A549 (cell line): ENCODE measurements around the gene IFT25. TPM values are rescaled to one million over a fixed set of nuclear protein-coding genes. Genes with fewer than 3 reads are reported as not detected.

Experiments used
- ATAC-seq, 2 experiments: fragments of 200-7000 bp in 1 of 2; fragments of >200 bp in 1 of 2; cut with Nextera tagmentation in 1 of 2; cut with Tn5 transposase in 1 of 2; 3 replicates each; pipeline versions ENCODE4 v1.8.0 to v1.9.1; 2018 to 2020; ENCODE audit warnings: mild to moderate bottlenecking in 1 of 2, moderate library complexity in 1 of 2
- CTCF ChIA-PET: fragments of 300-600 bp; sonication (Branson Sonifier 250); formaldehyde crosslinking; extraction: SDS; loops from one replicate; lab custom pipeline; 2021; ENCODE audit warnings: antibody characterized with exemption, inconsistent platforms; lab: Yijun Ruan, JAX
- POLR2A ChIA-PET: fragments of 350-600 bp; formaldehyde crosslinking; extraction: SDS; loops from one replicate; lab custom pipeline; 2021; ENCODE audit warnings: antibody characterized with exemption, inconsistent platforms; lab: Yijun Ruan, JAX
- DNase-seq, 2 experiments: peaks; one replicate each; pipeline versions ENCODE4 v3.0.0 to v3.0.0-alpha.2; 2011 to 2016; ENCODE audit warnings: low read depth in 1 of 2, low spot score in 1 of 2
- FAIRE-seq: peaks from 2 replicates; lab custom pipeline; 2011; peaks lifted over from hg19 to GRCh38; lab: Jason Lieb, UNC
- H3K27ac ChIP-seq, 2 experiments: fragments of >200 bp; sonication (Bioruptor Twin); formaldehyde crosslinking; 3 replicates each; pipeline ENCODE4 v1.5.1; 2016 to 2017
- H3K4me1 ChIP-seq: fragments of >200 bp; sonication (Bioruptor Twin); formaldehyde crosslinking; 3 replicates; pipeline ENCODE4 v1.6.1; 2016
- H3K4me2 ChIP-seq: fragments of >200 bp; sonication (Bioruptor Twin); formaldehyde crosslinking; 3 replicates; pipeline ENCODE4 v1.6.1; 2016
- H3K4me3 ChIP-seq: fragments of >200 bp; sonication (Bioruptor Twin); formaldehyde crosslinking; 3 replicates; pipeline ENCODE4 v1.5.1; 2016
- H3K9me3 ChIP-seq: fragments of >200 bp; sonication (Bioruptor Twin); formaldehyde crosslinking; 3 replicates; pipeline ENCODE4 v1.6.1; 2016
- BHLHE40 ChIP-seq: IDR thresholded peaks from 2 replicates; pipeline ENCODE4 v1.6.1; 2012; ENCODE audit warnings: low read depth, low read length, inconsistent platforms
- CHD4 ChIP-seq: fragments of 200-600 bp; sonication (generic); IDR thresholded peaks from 2 replicates; pipeline ENCODE4 v1.6.1; 2016; ENCODE audit warnings: antibody characterized with exemption, mild to moderate bottlenecking, borderline replicate concordance
- EHF ChIP-seq: fragments of 250-450 bp; sonication (Bioruptor Pico); IDR thresholded peaks from 2 replicates; pipeline ENCODE4 v1.5.0; 2020; ENCODE audit warnings: mild to moderate bottlenecking
- EHMT2 ChIP-seq: fragments of 200-600 bp; sonication (generic); IDR thresholded peaks from 2 replicates; pipeline ENCODE4 v1.6.1; 2016; ENCODE audit warnings: antibody characterized with exemption, low read depth, mild to moderate bottlenecking, moderate library complexity
- HOXA7 ChIP-seq: fragments of 250-450 bp; sonication (Bioruptor Pico); IDR thresholded peaks from 2 replicates; pipeline ENCODE4 v1.5.0; 2020; ENCODE audit warnings: mild to moderate bottlenecking, moderate library complexity
- HOXB13 ChIP-seq: fragments of 250-450 bp; sonication (Bioruptor Pico); IDR thresholded peaks from 2 replicates; pipeline ENCODE4 v1.5.0; 2020; ENCODE audit warnings: low read depth, mild to moderate bottlenecking, moderate library complexity
- KDM1A ChIP-seq: fragments of 200-600 bp; sonication (generic); IDR thresholded peaks from 2 replicates; pipeline ENCODE4 v1.6.1; 2016; ENCODE audit warnings: low read depth, mild to moderate bottlenecking
- NPAS2 ChIP-seq: fragments of 250-450 bp; sonication (Bioruptor Pico); IDR thresholded peaks from 2 replicates; pipeline ENCODE4 v1.8.0; 2022; ENCODE audit warnings: mild to moderate bottlenecking, moderate library complexity, borderline replicate concordance
- NR3C1 ChIP-seq: fragments of >200 bp; sonication (Bioruptor Twin); formaldehyde crosslinking; IDR thresholded peaks from 3 replicates; pipeline ENCODE4 v1.6.1; 2017
- POLR2AphosphoS2 ChIP-seq: conservative IDR thresholded peaks from 2 replicates; pipeline ENCODE4 v1.6.1; 2012; ENCODE audit warnings: low read length, improper control_type of control experiment, inconsistent platforms
- RARB ChIP-seq: fragments of 250-450 bp; sonication (Bioruptor Pico); IDR thresholded peaks from 2 replicates; pipeline ENCODE4 v1.8.0; 2021; ENCODE audit warnings: mild to moderate bottlenecking, moderate library complexity
- RFX5 ChIP-seq: fragments of 450-650 bp; IDR thresholded peaks from 2 replicates; pipeline ENCODE4 v1.7.1; 2014; ENCODE audit warnings: antibody characterized with exemption, mild to moderate bottlenecking, moderate library complexity
- RNF2 ChIP-seq: fragments of 200-600 bp; sonication (generic); IDR thresholded peaks from 2 replicates; pipeline ENCODE4 v1.6.1; 2016; ENCODE audit warnings: low read depth, mild to moderate bottlenecking, antibody characterized with exemption, moderate library complexity, borderline replicate concordance
- SMC3 ChIP-seq: fragments of >200 bp; sonication (Bioruptor Twin); formaldehyde crosslinking; IDR thresholded peaks from 3 replicates; pipeline ENCODE4 v1.6.1; 2018; ENCODE audit warnings: inconsistent platforms
- TFCP2L1 ChIP-seq: fragments of 250-450 bp; sonication (Bioruptor Pico); IDR thresholded peaks from 2 replicates; pipeline ENCODE4 v1.5.0; 2021; ENCODE audit warnings: mild to moderate bottlenecking
- ZFP36 ChIP-seq: fragments of 450-650 bp; IDR thresholded peaks from 2 replicates; pipeline ENCODE4 v1.6.1; 2014; ENCODE audit warnings: borderline replicate concordance; ENCODE audit not compliant: partially characterized antibody
- WGBS: methylation state at CpG from one replicate; pipeline ENCODE4 v1.1.6; 2017; ENCODE audit errors: missing lambda C conversion rate; 5-methylcytosine and 5-hydroxymethylcytosine counted together
- polyA plus RNA-seq, 4 experiments: library from polyadenylated mRNA; depleted of rRNA in 3 of 4; stranded (reverse); fragments of >200 nt; fragmentation: RNase III in 1 of 4; extraction: RNeasy Plus Mini Kit Qiagen cat#74134 plus additional on column Dnase treatment in 1 of 4; gene quantifications; 2 replicates in 3 of 4; 3 replicates in 1 of 4; pipeline ENCODE4 v1.2.3, GENCODE V29; 2011 to 2017
- TF ChIP-seq, protein P1 (sequence below): fragments of 450-650 bp; IDR thresholded peaks from 2 replicates; pipeline ENCODE4 v1.6.1; 2014; ENCODE audit warnings: antibody characterized with exemption
- TF ChIP-seq, protein P2 (sequence below): fragments of >200 bp; sonication (Bioruptor Twin); formaldehyde crosslinking; IDR thresholded peaks from 2 replicates; pipeline ENCODE4 v1.6.1; 2016
- TF ChIP-seq, protein P3 (sequence below): fragments of 200-600 bp; sonication (generic); IDR thresholded peaks from 2 replicates; pipeline ENCODE4 v1.6.1; 2016; ENCODE audit warnings: antibody characterized with exemption, mild to moderate bottlenecking, moderate library complexity

Gene IFT25
- polyA plus RNA-seq, 2 of the 4 experiments (the other 2 are of a cell fraction), result 39.0 to 49.4 TPM

DNA sequence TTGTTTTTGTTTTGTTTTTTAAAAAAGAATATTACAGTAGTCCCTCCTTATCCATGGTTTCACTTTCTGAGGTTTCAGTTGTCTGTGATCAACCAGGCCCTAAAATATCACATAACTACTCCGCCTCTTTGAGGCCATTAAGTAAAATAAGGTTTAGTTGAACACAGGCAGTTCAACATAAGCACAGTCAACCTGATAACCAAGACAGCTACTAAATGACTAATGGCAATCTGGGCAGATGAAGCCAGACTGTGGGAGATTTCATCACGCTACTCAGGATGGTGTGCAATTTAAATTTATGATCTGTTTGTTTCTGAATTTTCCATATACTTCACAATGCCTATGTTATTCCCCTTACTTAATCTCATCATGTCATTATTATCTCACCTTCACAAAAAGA lies 42.4 kb upstream of the IFT25 start:
- ChIA-PET POLR2A (no interaction called here), CTCF (no interaction called here)
- DNase-seq (no peak), FAIRE-seq (no peak), ATAC-seq (no peak)
- Histone ChIP-seq H3K4me1 (no peaks in the 10 kb centered on the region), H3K27ac (no peak overlapping the region), H3K4me2 (no peak overlapping the region), H3K4me3 (no peak overlapping the region), H3K9me3 (no peaks in the 10 kb centered on the region)
- 89% methylated on average over 2 of the region's 2 CpGs for WGBS
- no peak for TF ChIP-seq CHD4
- TF ChIP-seq RARB (CRISPR knock-in tag), result no peak
- no peak for TF ChIP-seq POLR2AphosphoS2
- TF ChIP-seq, protein P1, sequence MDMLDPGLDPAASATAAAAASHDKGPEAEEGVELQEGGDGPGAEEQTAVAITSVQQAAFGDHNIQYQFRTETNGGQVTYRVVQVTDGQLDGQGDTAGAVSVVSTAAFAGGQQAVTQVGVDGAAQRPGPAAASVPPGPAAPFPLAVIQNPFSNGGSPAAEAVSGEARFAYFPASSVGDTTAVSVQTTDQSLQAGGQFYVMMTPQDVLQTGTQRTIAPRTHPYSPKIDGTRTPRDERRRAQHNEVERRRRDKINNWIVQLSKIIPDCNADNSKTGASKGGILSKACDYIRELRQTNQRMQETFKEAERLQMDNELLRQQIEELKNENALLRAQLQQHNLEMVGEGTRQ, result no peak
- TF ChIP-seq HOXA7 (CRISPR knock-in tag), result no peak
- no peak for TF ChIP-seq RNF2
- TF ChIP-seq, protein P2, sequence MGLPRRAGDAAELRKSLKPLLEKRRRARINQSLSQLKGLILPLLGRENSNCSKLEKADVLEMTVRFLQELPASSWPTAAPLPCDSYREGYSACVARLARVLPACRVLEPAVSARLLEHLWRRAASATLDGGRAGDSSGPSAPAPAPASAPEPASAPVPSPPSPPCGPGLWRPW, result no peak
- no peak for TF ChIP-seq BHLHE40
- TF ChIP-seq EHMT2, result no peak
- TF ChIP-seq ZFP36, result no peak
- no peak for TF ChIP-seq NR3C1

DNA sequence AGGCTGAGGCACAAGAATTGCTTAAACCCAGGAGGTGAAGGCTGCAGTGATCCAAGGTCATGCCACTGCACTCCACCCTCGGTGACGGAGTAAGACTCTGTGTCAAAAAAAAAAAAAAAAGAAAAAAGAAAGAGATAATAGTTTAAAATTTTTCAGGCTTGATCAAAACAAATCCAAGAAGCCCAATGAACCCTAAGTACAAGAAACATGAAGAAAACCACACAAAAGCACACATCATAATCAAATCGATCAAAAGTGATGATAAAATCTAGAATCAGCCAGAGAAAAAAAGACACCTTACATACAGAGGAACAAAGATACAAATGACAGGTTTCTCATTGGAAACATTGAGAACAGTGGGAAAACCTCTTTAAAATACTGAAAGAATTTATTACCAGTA lies 41.0 kb upstream of the IFT25 start:
- TF ChIP-seq KDM1A (no peak), HOXB13 (no peak), EHMT2 (no peak)
- CTCF ChIA-PET, result no interaction called here
- Histone ChIP-seq H3K4me2 (no peak overlapping the region), H3K4me3 (no peak overlapping the region), H3K27ac (no peak overlapping the region), H3K9me3 (no peaks in the 10 kb centered on the region), H3K4me1 (no peaks in the 10 kb centered on the region)
- POLR2A ChIA-PET, result no interaction called here
- 90% methylated on average over 3 of the region's 3 CpGs for WGBS
- no peak for ATAC-seq
- DNase-seq, result no peak
- no peak for FAIRE-seq

DNA sequence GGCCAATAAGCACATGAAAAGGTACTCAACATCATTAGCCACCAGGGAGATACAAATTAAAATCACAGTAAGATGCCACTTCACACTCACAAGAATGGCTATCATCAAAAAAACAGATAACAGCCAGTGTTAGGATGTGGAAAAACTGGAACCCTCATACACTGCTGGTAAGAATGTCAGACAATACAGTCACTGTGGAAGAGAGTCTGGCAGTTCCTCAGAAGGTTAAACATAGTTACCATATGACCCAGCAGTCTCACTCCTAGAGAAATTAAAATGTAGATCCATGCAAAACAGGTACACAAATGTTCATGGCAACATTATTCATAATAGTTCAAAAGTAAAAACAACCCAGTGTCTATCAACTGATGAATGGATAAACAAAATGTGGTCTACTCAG lies 39.2 kb upstream of the IFT25 start:
- CTCF ChIA-PET, result no interaction called here
- H3K9me3 ChIP-seq, result no peaks in the 10 kb centered on the region
- H3K4me3 ChIP-seq, result no peak overlapping the region
- no peak overlapping the region for H3K27ac ChIP-seq
- no peak for ATAC-seq
- POLR2A ChIA-PET, result no interaction called here
- no peak for FAIRE-seq
- no peak overlapping the region for H3K4me2 ChIP-seq
- TF ChIP-seq HOXA7 (CRISPR knock-in tag) (no peak), NR3C1 (no peak), EHMT2 (no peak), RFX5 (no peak), EHF (CRISPR knock-in tag) (no peak), NPAS2 (CRISPR knock-in tag) (no peak), TFCP2L1 (CRISPR knock-in tag) (no peak)
- H3K4me1 ChIP-seq, result no peaks in the 10 kb centered on the region
- no peak for DNase-seq

DNA sequence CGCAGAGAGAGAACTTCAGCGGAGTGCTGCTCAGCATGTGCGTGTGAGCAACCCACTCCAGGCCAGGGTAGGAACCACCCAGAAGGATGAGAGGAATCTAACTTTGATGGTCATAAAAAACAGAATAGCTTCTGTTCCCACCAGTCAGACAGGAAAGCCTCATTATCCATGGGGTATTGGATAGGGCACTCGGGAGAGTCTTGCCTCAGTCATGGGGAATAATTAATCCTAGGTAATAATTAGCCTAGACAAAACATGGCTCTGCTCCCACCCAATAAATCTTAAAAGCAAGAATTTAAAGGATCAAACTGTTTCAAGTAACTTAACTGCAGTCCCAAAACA lies 37.2 kb upstream of the IFT25 start:
- Histone ChIP-seq H3K9me3 (no peaks in the 10 kb centered on the region), H3K4me1 (no peaks in the 10 kb centered on the region), H3K4me2 (peak overlapping the region; percentile 26; the same call in 1 of the 3 replicates), H3K4me3 (no peak overlapping the region), H3K27ac (no peak overlapping the region; a peak in 1 of 6 replicates)
- no peak for FAIRE-seq
- WGBS, result 92% methylated on average over 3 of the region's 4 CpGs
- CTCF ChIA-PET, result interaction anchor here (1.1 kb wide), 1 partner anchor 33 kb away, joined by 3 read pairs; no protein-coding TSS in a partner anchor
- TF ChIP-seq, protein P3, sequence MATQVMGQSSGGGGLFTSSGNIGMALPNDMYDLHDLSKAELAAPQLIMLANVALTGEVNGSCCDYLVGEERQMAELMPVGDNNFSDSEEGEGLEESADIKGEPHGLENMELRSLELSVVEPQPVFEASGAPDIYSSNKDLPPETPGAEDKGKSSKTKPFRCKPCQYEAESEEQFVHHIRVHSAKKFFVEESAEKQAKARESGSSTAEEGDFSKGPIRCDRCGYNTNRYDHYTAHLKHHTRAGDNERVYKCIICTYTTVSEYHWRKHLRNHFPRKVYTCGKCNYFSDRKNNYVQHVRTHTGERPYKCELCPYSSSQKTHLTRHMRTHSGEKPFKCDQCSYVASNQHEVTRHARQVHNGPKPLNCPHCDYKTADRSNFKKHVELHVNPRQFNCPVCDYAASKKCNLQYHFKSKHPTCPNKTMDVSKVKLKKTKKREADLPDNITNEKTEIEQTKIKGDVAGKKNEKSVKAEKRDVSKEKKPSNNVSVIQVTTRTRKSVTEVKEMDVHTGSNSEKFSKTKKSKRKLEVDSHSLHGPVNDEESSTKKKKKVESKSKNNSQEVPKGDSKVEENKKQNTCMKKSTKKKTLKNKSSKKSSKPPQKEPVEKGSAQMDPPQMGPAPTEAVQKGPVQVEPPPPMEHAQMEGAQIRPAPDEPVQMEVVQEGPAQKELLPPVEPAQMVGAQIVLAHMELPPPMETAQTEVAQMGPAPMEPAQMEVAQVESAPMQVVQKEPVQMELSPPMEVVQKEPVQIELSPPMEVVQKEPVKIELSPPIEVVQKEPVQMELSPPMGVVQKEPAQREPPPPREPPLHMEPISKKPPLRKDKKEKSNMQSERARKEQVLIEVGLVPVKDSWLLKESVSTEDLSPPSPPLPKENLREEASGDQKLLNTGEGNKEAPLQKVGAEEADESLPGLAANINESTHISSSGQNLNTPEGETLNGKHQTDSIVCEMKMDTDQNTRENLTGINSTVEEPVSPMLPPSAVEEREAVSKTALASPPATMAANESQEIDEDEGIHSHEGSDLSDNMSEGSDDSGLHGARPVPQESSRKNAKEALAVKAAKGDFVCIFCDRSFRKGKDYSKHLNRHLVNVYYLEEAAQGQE, result no peak
- TF ChIP-seq SMC3, result no peak
- no peak for TF ChIP-seq ZFP36
- TF ChIP-seq RFX5, result no peak
- POLR2A ChIA-PET, result no interaction called here
- no peak for ATAC-seq
- no peak for DNase-seq
